ENCODE results near the gene NUAK2. TPM values are rescaled to one million over a fixed set of nuclear protein-coding genes. Genes with fewer than 3 reads are reported as not detected.

Gene NUAK2
- total and polyA plus RNA-seq, 2 of the 4 experiments (the other 2 are of a cell fraction): 7.2 to 17.6 TPM

- TF ChIP-seq RFX5 (IDR thresholded peaks at IDR 0.05; ENCODE audit: low read depth, low read length): no peak
Observed at GRCh38 chr1:205332015-205332791, 10.7 kb upstream of the NUAK2 start (continued).

- Histone ChIP-seq H3K56ac (ENCODE audit: extremely low read depth, insufficient read depth, low read length) (no peak overlapping the region), H2AK9ac (replicated peaks; ENCODE audit: low read depth, low read length, poor library complexity) (no peak overlapping the region), H3K9me3 (ENCODE audit: control insufficient read depth, insufficient read depth, low read length) (no peaks in the 10 kb centered on the region), H2BK120ac (ENCODE audit: low read depth, low read length) (no peak overlapping the region), H2BK15ac (ENCODE audit: low read depth, low read length) (no peak overlapping the region), H4K8ac (ENCODE audit: low read depth in 2 of 2, low read length in 2 of 2) (no peak overlapping the region), H2AFZ (replicated peaks; ENCODE audit: low read length, poor library complexity) (no peak overlapping the region), H3K36me3 (ENCODE audit: control insufficient read depth, insufficient read depth, low read length) (no peaks in the 10 kb centered on the region), H4K5ac (ENCODE audit: low read depth, low read length) (no peak overlapping the region), H3K14ac (replicated peaks; ENCODE audit: low read depth, low read length) (no peak overlapping the region), H3K4ac (ENCODE audit: low read depth, low read length) (no peak overlapping the region), H3K9me1 (ENCODE audit: insufficient read depth, low read length) (peaks cover 5% of the 10 kb centered on the region), H3K79me1 (ENCODE audit: low read depth in 1 of 2, low read length in 2 of 2) (peaks cover 0 to 2% of the 10 kb centered on the region in 2 experiments; a peak in 1 of 4 replicates), H3K23ac (ENCODE audit: low read depth, low read length) (no peak overlapping the region), H2BK20ac (ENCODE audit: low read depth, low read length) (no peak overlapping the region), H3K9ac (ENCODE audit: low read depth, low read length) (no peak overlapping the region), H3K4me2 (ENCODE audit: low read depth, low read length) (no peak overlapping the region), H4K20me1 (ENCODE audit: insufficient read depth, low read length) (no peaks in the 10 kb centered on the region), H2BK5ac (ENCODE audit: low read depth, low read length, poor library complexity, severe bottlenecking) (no peak overlapping the region), H3K4me1 (ENCODE audit: control insufficient read depth, insufficient read depth, low read length) (peaks cover 8% of the 10 kb centered on the region), H4K91ac (ENCODE audit: insufficient read depth, low read depth, low read length) (no peak overlapping the region), H2AK5ac (ENCODE audit: low read depth, low read length) (no peak overlapping the region), H3K27ac (ENCODE audit: insufficient read depth, low read length) (no peak overlapping the region), H3K4me3 (ENCODE audit: insufficient read depth, low read depth, low read length) (no peak overlapping the region), H3K18ac (ENCODE audit: low read depth, low read length) (no peak overlapping the region), H3K27me3 (ENCODE audit: control insufficient read depth, insufficient read depth, low read length) (peaks cover 42% of the 10 kb centered on the region)
- POLR2A ChIA-PET (ENCODE audit: unreplicated experiment): no interaction called here
- no peak for TF ChIP-seq CEBPB (IDR thresholded peaks at IDR 0.05; ENCODE audit: low read depth, low read length)
- no peak for TF ChIP-seq NFE2L2 (IDR thresholded peaks at IDR 0.05; ENCODE audit: low read depth, low read length)
- no peak for TF ChIP-seq BHLHE40 (IDR thresholded peaks at IDR 0.05; ENCODE audit: low read depth, low read length)
- TF ChIP-seq MXI1 (IDR thresholded peaks at IDR 0.05; ENCODE audit: borderline replicate concordance, low read depth, low read length): no peak
- TF ChIP-seq CHD1 (IDR thresholded peaks at IDR 0.05; ENCODE audit: low read depth, low read length): no peak
- DNase-seq: no peak
- CTCF ChIA-PET: interaction anchor here (2.3 kb wide), 1 partner anchor 57 kb away, joined by 19 read pairs; no protein-coding TSS in a partner anchor
- no TSS peak for BruUV-seq (replicated peaks)
- intact Hi-C loops (cut with micrococcal nuclease): no loop called here
- in situ Hi-C loops (cut with MboI; ENCODE audit: low sequenced_read_pairs): loop anchor here (10.0 kb wide), 1 partner anchor 345 kb away; no protein-coding TSS in a partner anchor
- no CpG with 5 or more reads among the region's 2 CpGs for WGBS, 2 experiments (ENCODE audit: extremely low coverage in 2 of 2, insufficient read length in 1 of 2)
- dilution Hi-C loops (cut with HindIII; ENCODE audit: low sequenced_read_pairs, unreplicated experiment): no loop called here
- no peak for ATAC-seq (ENCODE audit: low read depth)
Observed at GRCh38 chr1:205330150-205330549, 8.6 kb upstream of the NUAK2 start.
